HG02885 (cell line): Measurements from ENCODE around the gene CYP4A11.
"Not testable (repeated sequence)": the region's sequence is repeated elsewhere in the genome, so short reads cannot be mapped to it uniquely, and the experiment has no call there.

Source experiments
- ATAC-seq: cut with Tn5 transposase; IDR thresholded peaks from one replicate; pipeline ENCODE4 v1.9.1; 2021; ENCODE audit warnings: mild to moderate bottlenecking; ENCODE audit not compliant: unreplicated experiment, poor library complexity

CYP4A11 gene

DNA sequence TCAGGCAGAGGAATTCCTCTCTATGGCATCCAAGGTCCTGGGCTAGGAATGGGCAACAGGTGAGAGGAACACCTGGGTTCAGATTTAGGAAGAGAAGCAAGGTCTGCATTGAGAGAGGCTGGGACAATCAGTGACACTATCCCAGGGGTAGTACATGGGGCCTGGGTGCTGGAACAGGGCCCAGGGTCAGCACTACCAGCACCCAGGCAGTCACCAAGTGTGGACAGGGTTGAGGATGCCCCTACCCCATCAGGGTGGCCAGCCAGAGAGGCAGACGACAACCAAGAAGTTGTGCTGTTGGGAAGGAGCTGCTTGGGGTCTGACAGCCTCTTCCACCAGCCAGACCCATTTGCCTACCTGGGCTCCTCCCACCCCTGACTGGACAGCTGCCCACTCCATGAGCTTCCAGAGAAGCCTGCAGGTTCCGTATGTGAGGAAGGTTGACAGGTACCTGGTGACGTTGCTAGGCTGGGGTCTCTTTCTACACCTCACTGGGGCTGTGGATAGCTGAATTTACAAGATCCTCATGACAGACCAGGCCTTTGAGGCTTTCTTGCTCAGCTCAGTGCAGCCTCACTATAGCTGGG is 13.9 kb downstream of the CYP4A11 start:
- no peak for ATAC-seq

DNA sequence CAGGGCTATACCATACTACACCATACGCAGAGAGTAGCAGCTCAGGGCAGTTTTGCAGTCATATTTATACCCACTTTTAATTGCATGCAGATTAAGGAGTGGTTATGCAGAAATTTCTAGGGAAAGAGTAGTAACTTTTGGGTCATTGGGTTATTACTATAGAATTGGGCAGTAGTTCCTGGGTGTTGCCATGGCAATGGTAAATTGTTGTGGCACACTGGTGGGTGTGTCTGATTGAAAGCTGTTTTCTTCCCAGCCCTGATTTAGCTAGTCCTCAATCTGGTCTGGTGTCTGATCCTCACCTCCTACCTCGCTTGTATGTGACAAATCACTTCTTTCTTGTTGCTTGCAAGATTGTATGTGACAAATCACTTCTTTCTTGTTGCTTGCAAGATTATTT is 30.5 kb downstream of the CYP4A11 start:
- ATAC-seq = no peak

DNA sequence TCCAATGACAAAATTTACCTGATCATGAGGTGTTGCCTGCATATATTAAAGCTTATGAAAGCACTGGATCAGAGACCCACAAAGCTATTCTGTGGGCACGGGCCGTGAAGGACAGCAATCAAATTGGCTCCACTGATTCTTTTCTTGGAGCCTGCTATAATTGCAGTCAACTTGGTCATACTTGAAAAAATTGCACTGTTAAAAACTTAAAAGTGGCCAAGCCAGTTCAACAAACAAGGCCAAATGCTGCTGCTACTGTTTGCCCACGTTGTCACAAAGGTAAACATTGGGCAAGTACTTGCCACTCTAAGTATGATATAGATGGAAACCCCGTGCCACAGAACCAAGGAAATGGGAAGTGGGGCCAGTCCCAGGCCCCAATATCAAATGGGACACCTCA is 37.8 kb downstream of the CYP4A11 start:
- ATAC-seq = no peak

DNA sequence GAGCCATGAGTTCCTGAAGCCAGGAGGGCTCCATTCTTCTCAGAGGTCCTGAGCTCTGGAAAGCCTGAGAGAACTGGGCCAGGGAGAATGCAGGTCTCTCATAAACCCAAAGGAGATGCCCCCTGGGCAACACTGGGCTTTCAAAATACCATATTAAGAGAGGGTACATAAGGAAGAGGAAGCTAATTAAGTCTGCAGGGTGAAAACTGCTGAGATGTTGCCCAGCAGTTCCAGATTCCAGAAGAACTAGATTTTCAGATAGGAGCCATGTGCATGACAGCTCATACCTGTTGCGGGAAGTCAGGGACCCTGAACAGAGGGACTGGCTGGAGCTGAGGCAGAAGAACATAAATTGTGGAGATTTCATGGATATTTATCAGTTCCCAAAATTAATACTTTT is 40.9 kb downstream of the CYP4A11 start:
- ATAC-seq = no peak

DNA sequence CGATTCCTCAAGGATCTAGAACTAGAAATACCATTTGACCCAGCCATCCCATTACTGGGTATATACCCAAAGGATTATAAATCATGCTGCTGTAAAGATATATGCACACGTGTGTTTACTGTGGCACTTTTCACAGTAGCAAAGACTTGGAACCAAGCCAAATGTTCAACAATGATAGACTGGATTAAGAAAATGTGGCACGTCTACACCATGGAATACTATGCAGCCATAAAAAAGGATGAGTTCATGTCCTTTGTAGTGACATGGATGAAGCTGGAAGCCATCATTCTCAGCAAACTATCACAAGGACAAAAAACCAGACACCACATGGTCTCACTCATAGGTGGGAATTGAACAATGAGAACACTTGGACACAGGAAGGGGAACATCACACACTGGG is 59.6 kb downstream of the CYP4A11 start:
- ATAC-seq = not testable (repeated sequence)
